Measurements from ENCODE around the gene STON1.
"Not testable (repeated sequence)": the region's sequence is repeated elsewhere in the genome, so short reads cannot be mapped to it uniquely, and the experiment has no call there.

Gene STON1

DNA sequence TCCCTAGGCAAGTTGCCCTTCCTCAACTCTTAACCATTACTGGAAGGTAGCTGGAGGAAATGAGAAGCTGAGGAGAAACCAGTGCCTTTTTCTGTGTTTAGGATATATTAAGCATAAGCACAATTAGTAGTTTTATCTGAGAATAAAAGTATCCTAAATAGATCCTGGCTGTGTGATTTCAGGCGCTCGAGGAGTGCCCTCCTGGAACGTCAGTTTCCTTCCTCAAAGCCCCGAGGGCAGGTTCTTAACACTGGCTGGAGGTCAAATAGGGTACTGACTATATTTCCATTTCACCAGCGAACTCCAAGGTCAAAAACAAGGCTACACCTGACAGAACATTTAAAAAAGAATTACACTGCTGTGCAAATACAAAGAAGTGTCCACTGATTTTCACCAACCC, 1.5 kb upstream of the STON1 start:
- DNase-seq, result no peak

DNA sequence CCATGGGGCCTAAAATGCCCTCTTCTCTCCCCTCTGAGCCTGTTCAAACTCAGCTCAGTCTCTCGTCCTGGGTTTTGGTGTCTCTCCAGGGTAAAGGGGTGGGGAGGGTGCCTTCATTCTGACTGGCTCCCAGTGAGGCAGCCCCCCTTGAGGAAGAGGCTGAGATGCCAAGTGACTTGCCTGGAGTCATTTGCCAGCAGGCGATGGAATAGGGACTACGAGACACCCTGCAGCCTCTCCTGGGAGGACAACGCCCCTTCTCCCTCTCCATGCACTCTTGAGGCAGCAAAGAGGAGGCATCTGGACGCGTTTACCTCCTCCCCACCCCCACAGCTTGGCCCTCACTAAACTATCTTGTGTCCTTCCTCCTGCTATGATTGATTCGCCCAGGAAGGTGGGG, 760 bp upstream of the STON1 start:
- DNase-seq, result no peak

DNA sequence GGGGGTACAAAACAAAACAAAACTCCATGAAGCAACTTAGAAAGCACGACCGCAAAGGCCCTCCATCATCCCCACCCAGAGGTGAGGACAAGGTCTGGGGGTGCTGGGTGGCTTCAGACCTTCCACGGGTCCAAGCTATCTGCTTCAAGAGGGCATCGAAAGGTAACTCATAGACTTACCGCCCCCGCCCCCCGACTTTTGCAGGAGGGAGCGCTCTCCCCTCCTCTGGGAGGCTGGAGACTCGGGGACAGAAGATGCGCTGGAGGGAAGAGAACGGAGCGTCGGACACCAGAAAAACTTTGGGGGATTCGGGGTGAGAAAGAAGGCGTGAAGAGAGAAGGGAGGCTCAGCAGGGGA, 300 bp upstream of the STON1 start:
- no peak for DNase-seq

DNA sequence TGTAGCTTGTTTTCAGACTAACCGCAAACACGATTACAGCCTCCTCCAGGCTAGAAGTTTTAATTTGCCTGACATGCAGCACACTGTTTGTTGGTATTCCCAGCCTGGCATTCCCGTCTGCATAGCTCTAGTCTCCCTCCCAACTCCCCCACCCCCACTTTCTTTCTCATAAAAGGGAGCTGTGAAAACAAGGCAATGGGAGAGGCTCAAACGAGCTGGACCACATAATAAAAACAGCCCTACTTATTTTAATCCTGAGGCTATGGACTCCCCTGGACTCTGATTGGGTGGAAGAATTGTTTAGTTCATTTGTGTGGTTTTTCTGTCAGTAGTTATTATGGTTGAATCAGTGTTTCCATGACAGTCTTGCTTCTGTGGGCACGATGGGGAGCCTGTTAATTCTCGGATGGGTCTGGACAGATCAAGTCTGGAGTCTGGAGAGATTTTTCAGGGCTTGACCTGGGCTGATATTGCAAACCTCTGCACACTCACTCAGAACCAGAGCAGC, 1.2 kb downstream of the STON1 start:
- no peak for DNase-seq

DNA sequence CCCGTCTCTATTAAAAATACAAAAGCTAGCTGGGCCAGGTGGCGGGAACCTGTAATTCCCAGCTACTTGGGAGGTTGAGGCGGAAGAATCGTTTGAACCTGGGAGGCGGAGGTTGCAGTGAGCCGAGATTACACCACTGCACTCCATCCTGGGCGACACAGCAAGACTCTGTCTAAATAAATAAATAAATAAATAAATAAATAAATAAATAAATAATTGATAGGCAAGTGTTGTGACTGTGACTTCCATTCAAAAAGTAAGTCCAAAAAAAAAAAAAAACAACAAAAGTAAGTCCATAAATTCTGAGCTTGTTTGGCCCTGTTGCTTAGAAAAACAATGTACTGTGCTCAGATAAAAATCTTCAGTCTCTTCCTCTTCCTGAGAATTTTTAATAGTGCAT, 2.2 kb downstream of the STON1 start:
- no peak for DNase-seq

DNA sequence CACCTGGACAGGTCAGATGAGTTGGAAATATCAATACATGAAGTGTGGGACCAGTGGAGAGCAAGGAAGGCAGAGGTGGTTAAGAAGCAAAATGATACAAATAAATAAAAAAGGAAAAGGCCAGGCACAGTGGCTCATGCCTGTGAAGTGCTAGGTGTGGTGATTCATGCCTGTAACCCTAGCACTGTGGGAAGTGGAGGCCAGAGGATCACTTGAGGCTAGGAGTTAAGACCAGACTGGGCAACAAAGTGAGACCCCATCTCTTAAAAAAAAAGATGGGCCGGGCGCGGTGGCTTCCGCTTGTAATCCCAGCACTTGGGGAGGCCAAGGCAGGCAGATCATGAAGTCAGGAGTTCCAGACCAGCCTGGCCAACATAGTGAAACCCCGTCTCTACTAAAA, 2.9 kb downstream of the STON1 start:
- DNase-seq, result no peak

DNA sequence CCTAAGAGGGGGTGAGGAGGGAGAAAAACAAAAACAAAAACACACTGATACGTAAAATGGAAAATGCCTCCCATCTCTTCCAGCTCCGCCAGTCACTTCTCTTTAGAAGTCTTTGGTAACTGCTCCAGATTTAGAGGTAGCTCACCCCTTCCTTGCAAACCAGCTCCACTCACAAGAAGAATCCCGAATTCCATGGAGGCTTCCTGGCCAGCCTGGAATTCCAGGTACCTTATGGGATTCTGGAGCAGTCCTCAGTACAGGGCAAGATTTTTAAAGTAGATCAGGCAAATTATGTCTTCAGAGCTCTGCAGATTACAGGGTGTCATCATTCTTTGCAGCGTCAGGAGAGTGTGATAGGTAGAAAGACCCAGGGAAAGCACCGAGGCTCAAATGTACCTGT, 4.8 kb downstream of the STON1 start:
- DNase-seq, result no peak

DNA sequence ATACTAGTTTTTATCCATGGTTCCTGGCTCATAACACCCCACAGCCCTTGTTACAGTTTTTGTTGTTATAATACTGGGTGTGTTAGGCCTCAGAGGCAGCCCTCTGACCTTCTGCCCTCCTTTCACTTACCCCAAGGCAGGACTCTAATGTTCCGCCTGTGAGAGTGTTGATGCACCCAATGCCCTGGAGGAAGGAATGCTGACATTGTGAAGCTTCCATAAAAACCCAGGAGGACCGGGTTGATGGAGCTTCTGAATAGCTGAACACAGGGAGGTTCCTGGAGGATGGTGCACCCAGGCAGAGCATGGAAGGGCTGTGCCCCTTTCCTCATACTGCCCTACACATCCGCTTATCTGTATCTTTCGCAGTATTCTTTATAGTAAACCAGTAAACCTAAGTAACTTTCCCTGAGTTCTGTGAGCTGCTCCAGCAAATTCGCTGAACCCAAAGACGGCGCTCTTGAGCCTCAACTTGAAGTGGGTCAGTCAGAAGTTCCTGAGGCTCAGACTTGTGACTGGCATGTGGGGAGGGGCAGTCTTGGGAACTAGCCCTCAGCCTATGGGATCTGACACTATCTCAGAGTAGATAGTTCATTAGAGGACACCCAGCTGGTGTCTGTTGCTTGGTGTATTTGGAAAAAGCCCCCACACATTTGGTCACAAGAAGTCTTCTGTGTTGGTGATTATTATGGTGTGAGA, 10.4 kb downstream of the STON1 start:
- DNase-seq, result no peak

DNA sequence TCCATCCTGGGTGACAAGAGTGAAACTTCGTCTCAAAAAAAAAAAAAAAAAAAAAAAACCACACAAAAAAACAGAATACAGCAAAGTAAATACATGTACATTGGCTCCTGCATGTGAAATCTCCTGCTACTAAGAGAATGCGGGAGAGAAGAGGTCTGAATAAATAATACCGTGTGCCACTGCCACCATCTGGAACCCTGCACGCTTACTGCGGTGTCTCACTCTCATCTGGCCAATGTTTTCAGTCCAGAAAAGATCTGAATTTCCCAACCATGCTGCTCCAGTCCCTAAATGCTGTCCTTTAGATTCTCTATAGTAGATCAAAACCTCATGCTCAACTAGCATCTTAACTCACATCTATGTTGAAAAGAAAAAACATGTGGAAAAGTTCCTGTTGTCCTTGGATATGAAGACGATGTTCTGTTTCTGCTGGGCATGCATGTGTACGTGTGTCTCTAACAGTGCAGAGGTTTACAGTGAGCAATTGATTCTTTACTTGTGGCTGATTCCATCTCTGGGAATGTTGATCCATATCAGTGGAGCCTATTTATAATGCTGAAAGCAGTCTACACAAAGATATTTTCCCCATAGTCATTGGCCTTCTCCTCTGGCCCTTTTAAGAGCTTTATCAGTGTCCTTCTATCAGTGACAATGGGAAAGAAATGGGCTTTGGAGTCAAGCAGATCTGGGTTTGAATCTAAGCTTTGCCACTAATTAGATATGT, 11.9 kb downstream of the STON1 start:
- DNase-seq, result no peak

DNA sequence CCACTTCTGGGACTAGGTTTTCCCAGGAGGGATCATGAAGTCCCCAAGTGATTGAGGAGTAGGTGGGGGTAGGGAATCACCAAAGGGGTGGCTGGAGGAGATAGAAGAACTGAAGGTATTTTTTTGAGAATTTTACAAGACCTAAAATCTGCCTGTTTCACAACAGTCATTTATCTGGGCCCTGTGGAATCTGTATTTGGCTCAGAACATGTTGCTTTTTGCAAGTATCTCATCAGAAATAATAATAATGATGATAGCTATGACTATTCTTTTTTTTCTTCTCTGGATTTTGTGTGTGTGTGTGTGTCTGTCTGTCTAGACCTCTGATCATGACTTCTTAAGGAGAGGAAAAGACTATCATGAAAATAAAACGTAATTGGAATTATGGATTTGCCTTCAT, 13.9 kb downstream of the STON1 start:
- DNase-seq, result no peak

DNA sequence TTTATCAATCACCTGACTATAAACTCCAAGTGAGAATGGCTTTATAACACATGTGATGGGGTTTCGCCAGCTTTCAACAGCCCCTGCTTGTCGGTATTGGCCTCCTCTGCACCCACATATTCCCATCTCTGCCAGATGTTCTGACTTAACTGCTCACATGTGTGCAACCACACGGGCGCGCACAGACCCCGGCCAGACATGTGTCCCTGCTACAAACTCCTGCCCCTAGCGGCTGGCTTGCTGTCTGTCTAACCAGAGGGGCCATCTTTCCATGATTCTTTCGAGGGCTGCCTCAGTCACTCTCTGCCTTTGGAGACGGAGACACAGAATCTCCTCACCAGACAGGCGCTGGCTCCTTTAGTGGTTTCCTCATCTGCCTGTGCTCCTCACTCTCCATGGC, 15.3 kb downstream of the STON1 start:
- no peak for DNase-seq

DNA sequence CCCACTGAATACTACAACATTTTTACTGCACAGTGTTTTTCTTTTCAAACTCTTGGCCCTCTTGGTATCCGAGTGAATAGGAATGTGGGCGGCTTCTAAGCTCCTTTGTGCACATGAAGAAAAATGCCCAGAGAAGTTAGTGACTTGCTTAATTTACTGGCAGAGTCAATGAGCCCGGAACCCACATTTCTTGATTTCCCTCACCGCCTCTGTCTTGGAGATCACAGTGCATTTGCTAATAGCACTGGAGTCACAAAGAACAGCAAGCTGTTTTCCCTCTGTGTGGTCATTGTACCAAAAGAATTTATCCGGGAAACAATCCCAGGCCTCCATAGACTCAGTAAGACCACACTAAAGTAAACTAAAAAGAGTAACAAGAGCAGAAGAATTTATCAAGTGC, 18.9 kb downstream of the STON1 start:
- DNase-seq, result no peak

DNA sequence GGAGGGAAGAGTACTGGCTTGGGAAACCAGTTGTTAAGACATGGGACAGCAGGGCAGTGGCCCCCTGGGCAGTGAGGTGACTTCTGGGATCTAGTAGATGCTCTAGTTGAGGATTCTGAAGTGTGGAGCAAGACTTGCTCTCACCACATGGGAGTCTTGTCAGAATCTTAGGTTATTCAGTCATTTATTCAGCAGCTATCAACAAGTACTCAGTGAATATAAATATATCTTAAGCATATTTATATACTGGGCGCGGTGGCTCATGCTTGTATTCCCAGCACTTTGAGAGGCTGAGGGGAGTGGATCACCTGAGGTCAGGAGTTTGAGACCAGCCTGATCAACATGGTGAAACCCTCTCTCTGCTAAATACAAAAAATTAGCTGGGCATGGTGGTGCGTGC, 20.0 kb downstream of the STON1 start:
- DNase-seq, result no peak

DNA sequence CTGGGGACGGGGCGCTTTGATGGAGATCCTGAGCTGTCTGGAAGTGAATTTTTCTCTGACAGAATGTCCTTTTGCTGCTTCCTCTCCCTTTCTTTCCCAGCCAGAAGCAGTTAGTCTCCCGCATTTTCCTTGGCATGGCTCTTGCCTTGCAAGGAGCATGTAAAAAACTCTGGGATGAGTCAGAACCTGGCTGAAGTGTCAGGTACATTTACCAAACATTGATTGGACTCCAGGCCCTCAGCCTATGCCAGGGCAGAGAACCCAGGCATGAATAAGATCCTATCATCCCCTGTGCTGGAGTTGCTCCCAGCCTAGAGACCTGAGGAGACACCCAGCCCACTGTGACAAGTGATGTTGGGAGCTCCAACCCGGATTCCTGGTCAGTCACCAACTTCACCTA, 21.6 kb downstream of the STON1 start:
- no peak for DNase-seq

DNA sequence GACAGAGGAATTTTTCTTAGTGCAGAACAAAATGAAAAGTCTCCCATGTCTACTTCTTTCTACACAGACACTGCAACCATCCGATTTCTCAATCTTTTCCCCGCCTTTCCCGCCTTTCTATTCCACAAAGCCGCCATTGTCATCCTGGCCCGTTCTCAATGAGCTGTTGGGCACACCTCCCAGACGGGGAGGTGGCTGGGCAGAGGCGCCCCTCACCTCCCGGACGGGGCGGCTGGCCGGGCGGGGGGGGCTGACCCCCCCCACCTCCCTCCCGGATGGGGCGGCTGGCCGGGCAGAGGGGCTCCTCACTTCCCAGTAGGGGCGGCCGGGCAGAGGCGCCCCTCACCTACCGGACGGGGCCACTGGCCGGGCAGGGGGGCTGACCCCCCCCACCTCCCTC, 25.1 kb downstream of the STON1 start:
- not testable (repeated sequence) for DNase-seq

DNA sequence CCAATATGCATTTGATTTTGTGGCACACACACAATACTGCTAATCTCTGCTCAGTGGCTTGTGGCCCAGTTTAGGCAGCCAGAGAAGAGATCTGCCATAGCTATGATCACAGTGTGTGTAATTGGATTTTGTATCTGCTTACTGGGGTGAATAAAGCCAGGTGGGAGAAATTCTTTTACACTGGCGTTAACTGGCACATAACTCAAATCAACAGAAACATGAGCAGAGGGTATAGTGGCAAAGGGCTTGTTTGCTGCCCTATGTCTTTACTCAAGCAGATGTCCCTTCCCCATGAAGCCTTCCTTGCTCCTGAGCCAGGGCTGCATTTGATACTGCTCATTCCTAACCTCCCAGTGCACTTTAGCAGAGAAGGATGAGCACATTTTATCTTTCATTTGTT, 28.5 kb downstream of the STON1 start:
- DNase-seq, result no peak

DNA sequence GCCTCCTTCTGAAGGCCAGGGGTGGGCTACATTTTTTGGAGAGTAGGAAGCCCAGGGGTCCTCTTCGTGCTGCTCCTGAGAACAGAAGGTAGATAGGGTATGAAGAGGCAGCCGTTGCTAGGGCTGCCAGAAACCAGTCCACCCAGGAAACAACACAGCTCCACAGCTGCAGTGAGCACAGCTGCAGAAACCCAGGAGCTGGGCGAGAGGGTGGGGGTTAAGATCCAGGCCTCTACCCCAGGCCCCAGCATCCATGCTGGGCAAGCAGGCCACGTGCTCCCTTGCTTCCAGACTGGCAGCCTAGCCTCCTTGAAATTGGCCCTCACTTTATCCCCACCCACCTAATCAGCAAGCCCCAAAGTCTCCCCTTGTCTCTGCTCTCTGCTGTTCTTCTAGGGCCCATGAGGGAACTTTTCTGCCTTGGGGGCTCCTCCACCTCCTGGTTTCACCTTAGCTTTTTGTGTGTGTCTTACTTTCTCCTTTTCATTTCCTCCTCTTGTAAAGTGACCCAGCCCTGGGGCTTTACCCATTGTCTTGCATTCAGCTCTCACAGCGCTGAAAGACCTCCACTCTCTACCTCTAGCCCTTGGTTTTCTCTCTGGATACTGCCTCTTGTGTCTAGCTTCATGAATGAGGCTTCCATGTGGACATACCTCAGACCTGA, 30.7 kb downstream of the STON1 start:
- DNase-seq, result no peak

DNA sequence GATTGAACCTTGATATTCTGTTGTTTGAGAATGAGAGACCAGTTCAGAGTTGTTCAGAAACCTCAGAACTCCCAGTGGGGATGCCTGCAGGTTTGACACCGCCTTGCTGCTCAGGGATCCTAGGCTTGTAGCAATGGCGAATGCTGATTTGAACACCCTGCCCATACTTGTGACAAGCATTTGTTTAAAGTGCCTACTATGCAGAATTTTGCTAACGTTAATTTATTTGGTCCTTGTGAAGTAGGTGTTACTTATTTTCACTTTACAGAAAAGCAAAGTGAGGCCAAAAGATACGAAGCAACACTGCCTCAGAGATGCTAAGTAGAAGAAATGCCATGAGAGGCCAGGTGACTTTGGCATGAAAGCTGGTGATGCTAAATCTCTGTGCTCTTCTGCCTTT, 32.3 kb downstream of the STON1 start:
- no peak for DNase-seq

DNA sequence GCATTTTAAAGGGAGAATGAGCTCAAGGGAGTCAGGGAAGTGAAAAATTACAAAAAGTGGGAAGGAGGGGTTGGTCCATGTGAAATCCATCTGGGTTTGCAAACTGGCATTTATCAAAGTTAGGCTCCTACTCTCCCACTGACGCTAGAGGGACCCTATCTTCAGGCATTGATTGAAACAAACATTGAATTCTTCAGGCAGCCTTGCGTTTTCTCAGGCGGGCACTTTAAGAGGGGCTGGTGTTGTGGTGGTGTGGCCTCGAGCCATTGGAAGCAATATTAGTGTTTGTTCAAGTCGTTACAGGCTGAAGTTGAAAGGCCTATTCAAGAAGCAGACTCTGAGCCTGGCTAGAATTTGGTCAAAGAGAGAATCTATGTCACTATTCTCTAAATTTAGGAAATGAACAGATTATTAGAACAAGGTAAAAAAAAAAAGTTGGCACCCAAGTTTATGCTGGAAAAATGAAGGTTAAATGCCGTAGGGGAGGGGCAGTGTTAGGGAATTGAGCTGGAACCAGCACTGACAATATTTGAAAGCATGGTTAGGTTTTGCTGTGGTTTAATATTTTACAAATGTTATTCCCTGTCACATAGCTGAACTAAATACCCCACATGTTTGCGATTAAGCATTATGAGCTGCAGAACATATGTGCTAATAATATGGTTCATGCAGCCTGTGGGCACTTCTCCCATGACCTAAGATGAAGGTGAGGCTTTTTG, 36.8 kb downstream of the STON1 start:
- DNase-seq, result no peak

DNA sequence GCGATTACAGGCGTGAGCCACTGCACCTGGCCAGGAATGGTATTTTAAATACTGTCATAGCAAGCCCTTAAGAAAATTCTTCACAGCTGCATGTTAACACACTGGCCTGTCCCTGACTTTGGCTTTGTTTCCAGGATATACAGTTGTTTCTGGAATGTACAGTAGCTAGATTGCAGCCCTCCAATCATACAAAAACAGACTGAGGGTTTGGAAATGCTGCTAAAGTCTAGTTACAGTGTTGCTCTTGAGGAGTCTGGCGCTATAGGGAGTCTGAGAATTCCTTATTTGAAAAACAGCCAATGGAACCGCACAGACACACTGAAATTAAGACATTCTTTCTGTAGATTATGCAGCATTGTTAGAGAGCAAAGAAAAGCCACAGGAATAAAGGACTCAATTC, 37.7 kb downstream of the STON1 start:
- no peak for DNase-seq

DNA sequence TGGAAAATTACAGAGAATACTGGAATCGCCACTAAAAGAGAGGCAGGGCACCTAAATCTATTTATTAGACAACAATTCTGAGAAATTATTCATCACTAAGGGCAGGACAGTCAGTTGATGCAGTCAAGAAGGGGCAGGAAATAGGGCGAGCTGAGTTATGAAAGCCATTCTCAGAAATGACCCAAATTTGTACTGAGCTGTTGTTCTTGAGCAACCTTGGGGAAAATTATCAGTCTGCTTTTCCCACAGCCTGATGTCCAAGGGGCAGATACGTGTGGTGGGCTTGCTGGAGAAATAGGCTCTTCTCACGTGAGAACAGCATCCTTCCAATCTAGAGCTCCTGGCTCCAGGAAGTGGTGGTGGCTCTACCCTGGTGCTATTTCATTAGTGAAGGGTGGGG, 38.6 kb downstream of the STON1 start:
- DNase-seq, result no peak

DNA sequence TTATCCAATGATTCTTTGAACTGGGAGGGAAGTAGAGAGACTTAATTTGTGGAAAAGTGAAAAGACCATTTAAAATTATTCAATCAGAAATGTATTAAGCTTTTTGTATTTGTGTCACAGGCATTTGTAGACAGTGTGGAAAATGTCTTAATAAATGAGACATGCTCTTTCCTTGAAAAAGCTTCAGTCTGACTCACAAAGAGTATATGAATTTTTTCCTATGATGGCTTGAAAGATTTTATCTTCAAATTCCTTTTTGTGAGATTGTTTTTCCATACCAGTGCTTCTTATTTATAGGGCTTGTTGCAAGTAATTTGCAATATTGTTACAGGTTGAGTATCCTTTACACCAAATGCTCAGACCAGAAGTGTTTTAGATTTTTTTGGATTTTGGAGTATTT, 39.5 kb downstream of the STON1 start:
- no peak for DNase-seq

DNA sequence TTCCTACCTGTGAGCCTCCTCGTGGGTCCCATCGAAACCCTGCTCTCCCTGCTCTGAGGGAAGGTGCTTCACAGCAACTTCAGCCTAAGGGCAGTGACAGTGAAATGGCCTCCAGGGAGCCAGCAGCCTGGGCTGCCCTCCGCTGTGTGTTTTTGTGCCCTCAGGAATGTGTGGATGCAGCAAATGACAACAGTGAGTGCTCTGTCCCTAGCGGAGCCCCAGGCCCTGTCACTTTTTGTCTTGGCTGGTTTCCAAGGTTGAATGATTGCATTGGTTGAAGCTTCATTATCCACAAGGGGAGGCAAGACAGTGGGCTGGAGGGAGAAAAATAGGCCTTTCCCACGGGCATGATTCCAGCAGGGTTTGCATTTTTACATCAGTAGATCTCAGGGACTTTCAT, 42.9 kb downstream of the STON1 start:
- no peak for DNase-seq

Measured in suppressor macrophage (primary cell).